ENCODE measurements around the gene ARID5B.

ARID5B gene

GRCh38 chr10:61993711-61994401 lies 92.4 kb downstream of the ARID5B start:
- DNase-seq, result no peak

- DNase-seq, result no peak
These were observed 93.1 kb downstream of the ARID5B start for GRCh38 chr10:61994405-61995219.

- DNase-seq, result no peak
These were observed 93.7 kb downstream of the ARID5B start for GRCh38 chr10:61995220-61995503.

GRCh38 chr10:61998937-61999336 lies 97.4 kb downstream of the ARID5B start:
- DNase-seq, result no peak

- no peak for DNase-seq
These were observed 98.6 kb downstream of the ARID5B start for GRCh38 chr10:62000037-62000603.

GRCh38 chr10:62000726-62001125 lies 99.2 kb downstream of the ARID5B start:
- no peak for DNase-seq

GRCh38 chr10:62001898-62002297 lies 100.4 kb downstream of the ARID5B start:
- no peak for DNase-seq

- no peak for DNase-seq
These were observed 101.3 kb downstream of the ARID5B start for GRCh38 chr10:62002753-62003152.

GRCh38 chr10:62004042-62004441 lies 102.5 kb downstream of the ARID5B start:
- no peak for DNase-seq

GRCh38 chr10:62005281-62005680 lies 103.8 kb downstream of the ARID5B start:
- no peak for DNase-seq

GRCh38 chr10:62005687-62006086 lies 104.2 kb downstream of the ARID5B start:
- no peak for DNase-seq

GRCh38 chr10:62007145-62007544 lies 105.6 kb downstream of the ARID5B start:
- no peak for DNase-seq

GRCh38 chr10:62008196-62008595 lies 106.7 kb downstream of the ARID5B start:
- no peak for DNase-seq

GRCh38 chr10:62008946-62009345 lies 107.4 kb downstream of the ARID5B start:
- DNase-seq, result no peak

GRCh38 chr10:62010366-62010765 lies 108.9 kb downstream of the ARID5B start:
- no peak for DNase-seq

GRCh38 chr10:62011558-62011957 lies 110.1 kb downstream of the ARID5B start:
- no peak for DNase-seq

- no peak for DNase-seq
These were observed 110.8 kb downstream of the ARID5B start for GRCh38 chr10:62012318-62012717.

GRCh38 chr10:62014510-62014909 lies 113.0 kb downstream of the ARID5B start:
- no peak for DNase-seq

- DNase-seq, result peak; percentile 29
These were observed 114.5 kb downstream of the ARID5B start for GRCh38 chr10:62015994-62016393.

- no peak for DNase-seq
These were observed 115.4 kb downstream of the ARID5B start for GRCh38 chr10:62016623-62017490.

GRCh38 chr10:62017491-62017870 lies 116.0 kb downstream of the ARID5B start:
- no peak for DNase-seq

GRCh38 chr10:62018131-62018911 lies 116.8 kb downstream of the ARID5B start:
- no peak for DNase-seq

Data from NCI-H82 (cell line).